CD4-positive, alpha-beta T cell (primary cell): ENCODE data around the gene DNMT3A. TPM values are rescaled to one million over a fixed set of nuclear protein-coding genes. Genes with fewer than 3 reads are reported as not detected.

Experiments
- ATAC-seq: fragments of 200-7000 bp; cut with Tn5 transposase; one replicate; pipeline ENCODE4 v1.10.0; 2022; ENCODE audit warnings: mild to moderate bottlenecking; ENCODE audit not compliant: poor library complexity
- CTCF ChIA-PET: fragments of 350-600 bp; sonication (Branson Sonifier 250); formaldehyde crosslinking; loops from one replicate; lab custom pipeline; 2021; ENCODE audit warnings: antibody characterized with exemption, inconsistent platforms; lab: Charles Lee
- POLR2A ChIA-PET: fragments of 350-600 bp; sonication (Branson Sonifier 250); formaldehyde crosslinking; loops from one replicate; lab custom pipeline; 2021; ENCODE audit warnings: antibody characterized with exemption, inconsistent platforms; lab: Charles Lee
- DNase-seq, 14 experiments: peaks; one replicate each; pipeline ENCODE4 v3.0.0-alpha.2; 2013 to 2020; ENCODE audit warnings: mixed read lengths in 2 of 14
- H3K27ac ChIP-seq, 2 donors: one replicate each; pipeline versions ENCODE4 v1.5.1 to v1.7.0; 2013; ENCODE audit warnings: low read length in 2 of 2, low read depth in 1 of 2, mild to moderate bottlenecking in 1 of 2
- H3K27me3 ChIP-seq, 2 experiments: 1 replicate in 1 of 2; 2 replicates in 1 of 2; pipeline versions ENCODE4 v1.6.1 to v1.7.0; 2013; ENCODE audit warnings: low read length in 2 of 2, control low read depth in 1 of 2, mild to moderate bottlenecking in 1 of 2, moderate library complexity in 1 of 2; ENCODE audit not compliant: insufficient read depth in 2 of 2, control insufficient read depth in 1 of 2
- H3K36me3 ChIP-seq: one replicate; pipeline ENCODE4 v1.6.1; 2013; ENCODE audit warnings: low read length, control low read depth; ENCODE audit not compliant: insufficient read depth
- H3K4me1 ChIP-seq: one replicate; pipeline ENCODE4 v1.6.1; 2013; ENCODE audit warnings: low read length, control low read depth; ENCODE audit not compliant: insufficient read depth
- H3K4me3 ChIP-seq: one replicate; pipeline ENCODE4 v1.5.1; 2013; ENCODE audit warnings: mild to moderate bottlenecking, low read length, moderate library complexity
- H3K9me3 ChIP-seq, 2 experiments: 1 replicate in 1 of 2; 2 replicates in 1 of 2; pipeline versions ENCODE4 v1.6.1 to v1.7.0; 2013; ENCODE audit warnings: low read length in 2 of 2, mild to moderate bottlenecking in 2 of 2, control low read depth in 1 of 2, moderate library complexity in 1 of 2; ENCODE audit not compliant: control insufficient read depth in 1 of 2, insufficient read depth in 1 of 2
- H3K27ac Mint-ChIP-seq: one replicate; pipeline ENCODE4 v1.8.0; 2020; ENCODE audit warnings: mixed read lengths
- H3K27me3 Mint-ChIP-seq: one replicate; pipeline ENCODE4 v1.8.0; 2021; ENCODE audit warnings: mixed read lengths
- H3K36me3 Mint-ChIP-seq: one replicate; pipeline ENCODE4 v1.8.0; 2021; ENCODE audit warnings: low read depth, mixed read lengths
- H3K4me1 Mint-ChIP-seq: one replicate; pipeline ENCODE4 v1.8.0; 2021; ENCODE audit warnings: low read depth, mixed read lengths
- H3K4me3 Mint-ChIP-seq: one replicate; pipeline ENCODE4 v1.8.0; 2020; ENCODE audit warnings: mild to moderate bottlenecking, mixed read lengths
- H3K9me3 Mint-ChIP-seq: one replicate; pipeline ENCODE4 v1.8.0; 2020; ENCODE audit warnings: mixed read lengths
- CTCF ChIP-seq: fragments of 200-600 bp; IDR thresholded peaks from one replicate; pipeline ENCODE4 v1.8.0; 2022; ENCODE audit warnings: antibody characterized with exemption, mild to moderate bottlenecking
- intact Hi-C, 2 experiments: fragments of 100-400 bp; cut with DNase I in 1 of 2; cut with micrococcal nuclease in 1 of 2; formaldehyde crosslinking; loops; one replicate each; pipeline versions ENCODE4 v1.15.1 to v1.9.0; 2023 to 2025; cut with DNase I, micrococcal nuclease
- total RNA-seq, 174 experiments: library from RNA in 2 of 174; stranded (reverse) in 2 of 174; gene quantifications; one replicate each; pipeline ENCODE4 v1.2.3 and lab custom pipeline; 2021 to 2026

The DNMT3A gene
- total RNA-seq, 2 experiments from 2014 or later: 57.1 to 62.1 TPM

GRCh38 chr2:25380023-25380422 is 38.3 kb upstream of the DNMT3A start:
- no peaks in the 10 kb centered on the region for H3K27me3 ChIP-seq
- no peak overlapping the region for H3K27ac ChIP-seq
- Mint-ChIP-seq H3K36me3 (peaks cover 8% of the 10 kb centered on the region), H3K9me3 (no peaks in the 10 kb centered on the region), H3K27ac (no peak overlapping the region), H3K4me1 (peaks cover 43% of the 10 kb centered on the region), H3K27me3 (no peaks in the 10 kb centered on the region), H3K4me3 (peak overlapping the region; percentile 30)
- intact Hi-C loops: no loop called here
- ChIA-PET CTCF (interaction anchor here (4.7 kb wide), 1 partner anchor 18 kb away, joined by 21 read pairs; no protein-coding TSS in a partner anchor), POLR2A (no interaction called here)
- no peak overlapping the region for H3K4me3 ChIP-seq
- DNase-seq (no peak), ATAC-seq (no peak)
- no peaks in the 10 kb centered on the region for H3K36me3 ChIP-seq
- peaks cover 0 to 11% of the 10 kb centered on the region in 2 experiments for H3K9me3 ChIP-seq
- H3K4me1 ChIP-seq: peaks cover 40% of the 10 kb centered on the region
- no peak for TF ChIP-seq CTCF

- DNase-seq (no peak), ATAC-seq (no peak)
- Mint-ChIP-seq H3K4me1 (peaks cover 43% of the 10 kb centered on the region), H3K4me3 (peak overlapping the region; percentile 30), H3K36me3 (peaks cover 8% of the 10 kb centered on the region), H3K27ac (peak overlapping the region; percentile 52), H3K9me3 (no peaks in the 10 kb centered on the region), H3K27me3 (no peaks in the 10 kb centered on the region)
- Histone ChIP-seq H3K36me3 (no peaks in the 10 kb centered on the region), H3K4me3 (no peak overlapping the region), H3K27me3 (no peaks in the 10 kb centered on the region), H3K4me1 (peaks cover 40% of the 10 kb centered on the region), H3K9me3 (peaks cover 0 to 11% of the 10 kb centered on the region in 2 experiments), H3K27ac (no peak overlapping the region)
- intact Hi-C loops: loop anchor here (5.0 to 10.0 kb wide), 3 partner anchors 37 to 215 kb away; partner anchors contain the start of genes DNMT3A (in 2 of the 2) and POMC (in 1 of the 2)
- no peak for TF ChIP-seq CTCF
- POLR2A ChIA-PET: no interaction called here
- CTCF ChIA-PET: interaction anchor here (4.7 kb wide), 1 partner anchor 17 kb away, joined by 21 read pairs; no protein-coding TSS in a partner anchor
These were observed 37.8 kb upstream of the DNMT3A start for GRCh38 chr2:25379535-25379934.

DNA sequence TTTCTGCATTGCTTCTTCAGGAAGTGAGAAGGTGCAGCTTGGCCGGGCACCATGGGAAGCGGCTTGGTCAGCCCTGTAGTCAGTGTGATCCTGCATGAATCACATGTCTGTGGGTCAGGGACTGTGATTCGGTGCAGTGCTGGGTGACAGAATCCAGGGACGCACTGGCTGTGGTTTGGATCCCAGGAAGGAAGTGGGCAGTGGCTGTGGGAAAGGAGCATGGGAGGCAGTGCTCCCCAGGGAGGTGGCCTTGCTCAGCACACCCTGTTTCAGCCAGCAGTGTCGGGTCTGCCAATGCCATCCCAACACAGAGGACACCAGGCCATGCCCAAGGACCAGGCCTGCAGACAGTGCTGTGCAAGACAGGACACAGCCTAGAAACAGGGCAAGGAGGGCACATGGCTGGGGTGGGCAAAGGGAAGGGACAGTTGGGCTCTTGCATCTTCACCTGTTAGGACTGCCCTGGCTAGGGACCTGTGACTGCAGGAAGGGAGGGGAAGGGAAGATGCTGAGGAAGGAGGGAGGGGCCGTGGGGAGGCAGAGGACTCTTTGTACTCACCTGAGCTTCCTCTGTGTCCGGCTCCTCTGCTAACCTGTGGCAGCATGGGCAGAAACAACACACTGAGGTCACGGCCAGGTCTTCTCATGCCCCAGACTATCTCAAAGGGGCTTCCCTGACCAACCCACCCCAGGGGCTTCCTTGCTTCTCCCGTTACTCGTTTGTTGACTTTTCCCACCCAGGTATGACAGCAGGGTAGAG is 37.2 kb upstream of the DNMT3A start:
- ChIA-PET POLR2A (interaction anchor here (5.1 kb wide), 1 partner anchor 17 kb away, joined by 55 read pairs; no protein-coding TSS in a partner anchor), CTCF (interaction anchor here (4.7 kb wide), 1 partner anchor 17 kb away, joined by 21 read pairs; no protein-coding TSS in a partner anchor)
- peak in 2 of 14 experiments; percentile 18 to 24 for DNase-seq
- H3K4me1 Mint-ChIP-seq: peaks cover 43% of the 10 kb centered on the region
- peaks cover 4% of the 10 kb centered on the region for H3K36me3 Mint-ChIP-seq
- no peaks in the 10 kb centered on the region for H3K27me3 Mint-ChIP-seq
- no peaks in the 10 kb centered on the region for H3K27me3 ChIP-seq
- H3K36me3 ChIP-seq: no peaks in the 10 kb centered on the region
- peak overlapping the region; percentile 52 for H3K27ac Mint-ChIP-seq
- peaks cover 40% of the 10 kb centered on the region for H3K4me1 ChIP-seq
- no peak for TF ChIP-seq CTCF
- no peak for ATAC-seq
- H3K9me3 ChIP-seq: peaks cover 0 to 11% of the 10 kb centered on the region in 2 experiments
- no peak overlapping the region for H3K4me3 ChIP-seq
- no peak overlapping the region for H3K4me3 Mint-ChIP-seq
- intact Hi-C loops: loop anchor here (5.0 to 10.0 kb wide), 3 partner anchors 37 to 214 kb away; partner anchors contain the start of genes DNMT3A (in 2 of the 2) and POMC (in 1 of the 2)
- H3K27ac ChIP-seq: no peak overlapping the region
- H3K9me3 Mint-ChIP-seq: no peaks in the 10 kb centered on the region
